Liver (tissue), 9 donors: ENCODE results near the gene SAXO2. TPM values are rescaled to one million over a fixed set of nuclear protein-coding genes. Genes with fewer than 3 reads are reported as not detected.
"Not testable (repeated sequence)": the region's sequence is repeated elsewhere in the genome, so short reads cannot be mapped to it uniquely, and the experiment has no call there.

ENCODE experiments used
- DNase-seq: peaks from one replicate; pipeline ENCODE4 v3.0.0-alpha.2; 2017; ENCODE audit warnings: low spot score
- H3K27ac ChIP-seq, 2 donors: one replicate each; pipeline ENCODE4 v1.7.0; 2013; ENCODE audit warnings: inconsistent platforms in 2 of 2, low read length in 2 of 2, control low read depth in 1 of 2, low read depth in 1 of 2, mild to moderate bottlenecking in 1 of 2
- H3K27me3 ChIP-seq, 4 donors: one replicate each; pipeline versions ENCODE4 v1.6.1 to v1.7.0; 2013; ENCODE audit warnings: low read length in 3 of 4, inconsistent platforms in 1 of 4, mild to moderate bottlenecking in 1 of 4, moderate library complexity in 1 of 4; ENCODE audit not compliant: control insufficient read depth in 4 of 4, insufficient read depth in 4 of 4
- H3K36me3 ChIP-seq, 4 donors: one replicate each; pipeline versions ENCODE4 v1.6.1 to v1.7.0; 2013; ENCODE audit warnings: low read length in 3 of 4, mild to moderate bottlenecking in 3 of 4, low read depth in 1 of 4, moderate library complexity in 1 of 4; ENCODE audit not compliant: control insufficient read depth in 4 of 4, insufficient read depth in 3 of 4
- H3K4me1 ChIP-seq, 4 donors: one replicate each; pipeline versions ENCODE4 v1.6.1 to v1.7.0; 2013; ENCODE audit warnings: low read length in 3 of 4, mild to moderate bottlenecking in 3 of 4, moderate library complexity in 1 of 4; ENCODE audit not compliant: control insufficient read depth in 4 of 4, insufficient read depth in 4 of 4
- H3K4me3 ChIP-seq, 3 donors: one replicate each; pipeline versions ENCODE4 v1.6.1 to v1.7.0; 2013; ENCODE audit warnings: low read length in 3 of 3, control low read depth in 1 of 3, low read depth in 1 of 3, mild to moderate bottlenecking in 1 of 3
- H3K9ac ChIP-seq, 2 donors: one replicate each; pipeline ENCODE4 v1.7.0; 2013; ENCODE audit warnings: low read length in 2 of 2, mild to moderate bottlenecking in 2 of 2, moderate library complexity in 2 of 2, control low read depth in 1 of 2, low read depth in 1 of 2
- H3K9me3 ChIP-seq, 4 donors: one replicate each; pipeline versions ENCODE4 v1.6.1 to v1.7.0; 2013; ENCODE audit warnings: low read length in 3 of 4; ENCODE audit not compliant: control insufficient read depth in 4 of 4
- ATF3 ChIP-seq: IDR thresholded peaks from 2 replicates; pipeline ENCODE4 v1.6.1; 2016; ENCODE audit warnings: antibody characterized with exemption
- EGR1 ChIP-seq, 2 donors: IDR thresholded peaks; 2 replicates each; pipeline ENCODE4 v1.6.1; 2016 to 2018; ENCODE audit warnings: antibody characterized with exemption in 2 of 2, low read depth in 2 of 2
- FOXA1 ChIP-seq: IDR thresholded peaks from 2 replicates; pipeline ENCODE4 v1.6.1; 2016; ENCODE audit warnings: antibody characterized with exemption
- FOXA2 ChIP-seq: IDR thresholded peaks from 2 replicates; pipeline ENCODE4 v1.6.1; 2016; ENCODE audit warnings: antibody characterized with exemption
- HNF4A ChIP-seq, 2 donors: conservative IDR thresholded peaks; 2 replicates each; pipeline ENCODE4 v1.6.1; 2016; ENCODE audit warnings: antibody characterized with exemption in 2 of 2, mild to moderate bottlenecking in 2 of 2
- HNF4G ChIP-seq: IDR thresholded peaks from 2 replicates; pipeline ENCODE4 v1.6.1; 2016; ENCODE audit warnings: antibody characterized with exemption
- JUND ChIP-seq, 2 donors: IDR thresholded peaks; 2 replicates each; pipeline ENCODE4 v1.6.1; 2016; ENCODE audit warnings: antibody characterized with exemption in 2 of 2
- NR2F2 ChIP-seq: IDR thresholded peaks from 2 replicates; pipeline ENCODE4 v1.6.1; 2016; ENCODE audit warnings: antibody characterized with exemption
- RAD21 ChIP-seq, 2 donors: IDR thresholded peaks; 2 replicates each; pipeline ENCODE4 v1.6.1; 2016; ENCODE audit warnings: antibody characterized with exemption in 2 of 2, mild to moderate bottlenecking in 2 of 2
- REST ChIP-seq: IDR thresholded peaks from 2 replicates; pipeline ENCODE4 v1.6.1; 2016; ENCODE audit warnings: antibody characterized with exemption, mild to moderate bottlenecking
- RXRA ChIP-seq, 2 donors: IDR thresholded peaks; 2 replicates each; pipeline ENCODE4 v1.6.1; 2017 to 2018; ENCODE audit warnings: antibody characterized with exemption in 2 of 2, mild to moderate bottlenecking in 1 of 2
- SP1 ChIP-seq: IDR thresholded peaks from 2 replicates; pipeline ENCODE4 v1.6.1; 2018; ENCODE audit warnings: antibody characterized with exemption, mild to moderate bottlenecking
- TAF1 ChIP-seq: conservative IDR thresholded peaks from 2 replicates; pipeline ENCODE4 v1.6.1; 2016; ENCODE audit warnings: antibody characterized with exemption, mild to moderate bottlenecking
- YY1 ChIP-seq: IDR thresholded peaks from 2 replicates; pipeline ENCODE4 v1.6.1; 2016; ENCODE audit warnings: antibody characterized with exemption, mild to moderate bottlenecking
- ZBTB33 ChIP-seq: IDR thresholded peaks from 2 replicates; pipeline ENCODE4 v1.6.1; 2016; ENCODE audit warnings: antibody characterized with exemption
- WGBS: extraction: QIAGEN DNeasy Blood & Tissue Kit; methylation state at CpG from one replicate; pipeline ENCODE4 v1.1.7; 2013; 5-methylcytosine and 5-hydroxymethylcytosine counted together
- polyA plus RNA-seq, 2 donors: library from polyadenylated mRNA; stranded (reverse) in 1 of 2; unstranded in 1 of 2; fragments of 200-250 nt in 1 of 2; fragments of >200 nt in 1 of 2; fragmentation: Nextera tagmentation in 1 of 2; extraction: Ambion mirVana in 1 of 2; gene quantifications; one replicate each; pipeline versions ENCODE4 v1.2.1 to v1.2.3, GENCODE V29; 2013 to 2015
- total RNA-seq, 2 donors: library from RNA; depleted of rRNA; stranded (reverse); fragments of >200 nt; gene quantifications; one replicate each; pipeline ENCODE4 v1.2.3, GENCODE V29; 2014
- TF ChIP-seq, protein P1 (sequence below): IDR thresholded peaks from 2 replicates; pipeline ENCODE4 v1.6.1; 2016; ENCODE audit warnings: antibody characterized with exemption
- donor health status: healthy.
- donor health status: healthy.
- donor health status: healthy.
- donor health status: healthy.
- donor health status: healthy.

SAXO2 gene
- total and polyA plus RNA-seq, 4 donors = 0.28 to 1.4 (median 0.43) TPM

DNA sequence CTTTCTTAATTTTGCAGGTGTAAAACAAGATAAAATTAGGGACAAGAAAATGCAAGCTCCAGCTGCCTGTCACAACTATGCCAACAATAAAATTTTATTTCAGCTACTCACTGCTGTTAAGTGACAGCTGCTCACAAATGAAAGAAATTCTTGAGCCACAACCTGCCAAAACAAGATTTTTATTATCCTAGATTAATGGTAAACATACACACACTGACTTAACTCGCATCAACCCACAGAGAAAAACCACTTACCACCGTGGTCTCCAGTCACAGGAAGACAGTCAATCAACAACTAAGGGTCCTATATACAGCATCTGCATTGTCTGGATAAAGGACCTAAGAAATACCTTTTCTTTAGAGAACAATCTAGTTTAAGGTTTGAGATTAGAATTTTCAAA is 31.4 kb upstream of the SAXO2 start (continued):
- TF ChIP-seq EGR1 (IDR thresholded peaks at IDR 0.05; ENCODE audit: low read depth in 2 of 2) = no peak
- no peak for TF ChIP-seq ATF3
- no peak for TF ChIP-seq NR2F2
- no peak for TF ChIP-seq YY1
- no peak for TF ChIP-seq RAD21 (IDR thresholded peaks at IDR 0.05)
- no peak for TF ChIP-seq TAF1
- no peak for TF ChIP-seq FOXA1
- no peak for TF ChIP-seq HNF4G

DNA sequence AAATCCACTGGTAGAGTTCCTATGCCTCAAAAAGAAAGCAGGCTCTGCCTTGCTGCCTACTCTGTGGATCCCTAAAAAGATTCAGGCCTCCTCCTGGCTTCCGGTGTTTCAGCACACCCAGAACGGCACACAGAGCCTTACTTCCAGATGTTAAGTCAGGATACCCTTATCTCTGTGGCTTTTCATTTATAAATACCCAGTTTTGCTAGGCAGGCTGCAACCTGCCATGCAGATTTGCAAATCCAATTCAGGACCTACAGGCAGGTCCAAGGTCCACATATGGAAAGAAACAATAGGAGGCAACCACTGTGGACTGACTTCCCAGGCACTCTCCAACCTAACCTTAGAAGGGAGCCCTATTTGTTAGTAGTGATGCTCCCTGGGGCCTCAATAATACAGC is 30.8 kb upstream of the SAXO2 start:
- WGBS = 83% methylated on average over 2 of the region's 2 CpGs
- DNase-seq = no peak
- Histone ChIP-seq H3K27ac (no peak overlapping the region), H3K9ac (no peak overlapping the region), H3K9me3 (no peaks in the 10 kb centered on the region), H3K27me3 (no peaks in the 10 kb centered on the region), H3K4me3 (no peak overlapping the region), H3K4me1 (no peaks in the 10 kb centered on the region), H3K36me3 (peaks cover 1 to 15% (median 10%) of the 10 kb centered on the region in 4 donors)
- no peak for TF ChIP-seq NR2F2
- no peak for TF ChIP-seq FOXA1
- no peak for TF ChIP-seq HNF4A (conservative IDR thresholded peaks at IDR 0.05)
- no peak for TF ChIP-seq TAF1
- TF ChIP-seq EGR1 (IDR thresholded peaks at IDR 0.05; ENCODE audit: low read depth in 2 of 2) = no peak
- TF ChIP-seq FOXA2 = no peak
- TF ChIP-seq HNF4G = no peak
- no peak for TF ChIP-seq RXRA (IDR thresholded peaks at IDR 0.05)
- no peak for TF ChIP-seq SP1
- TF ChIP-seq JUND (IDR thresholded peaks at IDR 0.05) = no peak
- TF ChIP-seq ZBTB33 = no peak
- TF ChIP-seq, protein P1, sequence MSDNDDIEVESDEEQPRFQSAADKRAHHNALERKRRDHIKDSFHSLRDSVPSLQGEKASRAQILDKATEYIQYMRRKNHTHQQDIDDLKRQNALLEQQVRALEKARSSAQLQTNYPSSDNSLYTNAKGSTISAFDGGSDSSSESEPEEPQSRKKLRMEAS = no peak
- TF ChIP-seq REST = no peak

GRCh38 chr15:82237944-82238534 is 24.6 kb upstream of the SAXO2 start:
- not testable (repeated sequence) for DNase-seq
- 62% methylated on average over 2 of the region's 3 CpGs for WGBS
- peaks cover 4 to 16% (median 13%) of the 10 kb centered on the region in 4 donors for H3K36me3 ChIP-seq

More at GRCh38 chr15:82237944-82238534, 24.6 kb upstream of the SAXO2 start:
- H3K9me3 ChIP-seq, H3K9ac ChIP-seq, H3K27me3 ChIP-seq, H3K4me3 ChIP-seq, H3K27ac ChIP-seq, H3K4me1 ChIP-seq: not testable (repeated sequence)
